NB4 (cell line): ENCODE results near the gene ARMCX2.

Source experiments
- POLR2A ChIP-seq: IDR thresholded peaks from 2 replicates; pipeline ENCODE4 v1.6.1; 2011; ENCODE audit warnings: mild to moderate bottlenecking; ENCODE audit not compliant: insufficient read length; ENCODE audit errors: extremely low read depth
- TF ChIP-seq, protein P1 (sequence below): IDR thresholded peaks from one replicate; pipeline ENCODE4 v1.5.1; 2012; ENCODE audit warnings: low read depth, low read length
- TF ChIP-seq, protein P2 (sequence below): IDR thresholded peaks from 2 replicates; pipeline ENCODE4 v1.6.1; 2011; ENCODE audit warnings: low read depth, low read length

DNA sequence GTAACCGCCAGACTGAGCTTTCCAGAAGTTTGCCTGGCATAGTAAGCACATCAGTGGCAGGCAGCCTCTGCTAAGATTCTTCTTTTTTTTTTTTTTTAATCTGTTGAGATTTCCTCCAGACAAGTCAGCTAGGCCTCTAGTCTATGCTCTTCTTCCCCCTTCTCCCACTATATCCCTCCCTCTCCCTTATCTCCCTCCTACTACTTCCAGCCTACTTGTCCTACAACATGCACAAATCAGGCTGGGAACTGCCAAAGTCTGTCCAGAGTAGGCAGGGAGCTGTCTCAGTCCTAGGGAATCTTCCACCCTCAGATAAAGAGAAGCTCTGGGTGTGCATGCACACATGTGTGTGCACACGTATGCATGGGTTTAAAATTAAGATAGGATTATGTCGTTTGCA, 49.7 kb upstream of the ARMCX2 start:
- TF ChIP-seq, protein P1, sequence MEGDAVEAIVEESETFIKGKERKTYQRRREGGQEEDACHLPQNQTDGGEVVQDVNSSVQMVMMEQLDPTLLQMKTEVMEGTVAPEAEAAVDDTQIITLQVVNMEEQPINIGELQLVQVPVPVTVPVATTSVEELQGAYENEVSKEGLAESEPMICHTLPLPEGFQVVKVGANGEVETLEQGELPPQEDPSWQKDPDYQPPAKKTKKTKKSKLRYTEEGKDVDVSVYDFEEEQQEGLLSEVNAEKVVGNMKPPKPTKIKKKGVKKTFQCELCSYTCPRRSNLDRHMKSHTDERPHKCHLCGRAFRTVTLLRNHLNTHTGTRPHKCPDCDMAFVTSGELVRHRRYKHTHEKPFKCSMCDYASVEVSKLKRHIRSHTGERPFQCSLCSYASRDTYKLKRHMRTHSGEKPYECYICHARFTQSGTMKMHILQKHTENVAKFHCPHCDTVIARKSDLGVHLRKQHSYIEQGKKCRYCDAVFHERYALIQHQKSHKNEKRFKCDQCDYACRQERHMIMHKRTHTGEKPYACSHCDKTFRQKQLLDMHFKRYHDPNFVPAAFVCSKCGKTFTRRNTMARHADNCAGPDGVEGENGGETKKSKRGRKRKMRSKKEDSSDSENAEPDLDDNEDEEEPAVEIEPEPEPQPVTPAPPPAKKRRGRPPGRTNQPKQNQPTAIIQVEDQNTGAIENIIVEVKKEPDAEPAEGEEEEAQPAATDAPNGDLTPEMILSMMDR = no peak
- no peak for TF ChIP-seq POLR2A
- TF ChIP-seq, protein P2, sequence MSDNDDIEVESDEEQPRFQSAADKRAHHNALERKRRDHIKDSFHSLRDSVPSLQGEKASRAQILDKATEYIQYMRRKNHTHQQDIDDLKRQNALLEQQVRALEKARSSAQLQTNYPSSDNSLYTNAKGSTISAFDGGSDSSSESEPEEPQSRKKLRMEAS = no peak
